Endothelial cell of umbilical vein (primary cell): ENCODE measurements around the gene ZNF48. TPM values are rescaled to one million over a fixed set of nuclear protein-coding genes. Genes with fewer than 3 reads are reported as not detected.

Source experiments
- BruUV-seq: library from RNA; stranded (reverse); fragments of 400-500 nt; replicated peaks from 2 replicates; lab custom pipeline; 2021; lab: Mats Ljungman, UMichigan
- CTCF ChIA-PET: fragments of 300-600, 350-600 bp; sonication (Branson Sonifier 250); formaldehyde crosslinking; loops from one replicate; lab custom pipeline; 2021; ENCODE audit warnings: antibody characterized with exemption, inconsistent platforms; lab: Charles Lee
- POLR2A ChIA-PET: fragments of 300-600, 350-600 bp; sonication (Branson Sonifier 250); formaldehyde crosslinking; loops from one replicate; lab custom pipeline; 2021; ENCODE audit warnings: antibody characterized with exemption, inconsistent platforms; lab: Charles Lee
- DNase-seq: peaks from one replicate; pipeline ENCODE4 v3.0.0-alpha.2; 2011; ENCODE audit warnings: low read depth, low spot score
- FAIRE-seq: peaks from 2 replicates; lab custom pipeline; 2011; peaks lifted over from hg19 to GRCh38; lab: Jason Lieb, UNC
- H2AFZ ChIP-seq: 2 replicates; pipeline ENCODE4 v1.6.0; 2012; ENCODE audit warnings: low read depth, low read length, control low read depth, inconsistent platforms
- H3K27ac ChIP-seq: 2 replicates; pipeline ENCODE4 v1.5.1; 2011; ENCODE audit warnings: low read depth, mild to moderate bottlenecking, control low read depth, low read length, moderate library complexity; ENCODE audit not compliant: insufficient read depth
- H3K27me3 ChIP-seq, 2 experiments: 2 replicates each; pipeline versions ENCODE4 v1.6.0 to v1.6.1; 2011; ENCODE audit warnings: low read length in 2 of 2, mixed read lengths in 1 of 2; ENCODE audit not compliant: control insufficient read depth in 2 of 2, insufficient read depth in 2 of 2
- H3K36me3 ChIP-seq, 2 experiments: 2 replicates in 1 of 2; 3 replicates in 1 of 2; pipeline ENCODE4 v1.5.1; 2011; ENCODE audit warnings: low read length in 2 of 2, mild to moderate bottlenecking in 1 of 2, moderate library complexity in 1 of 2; ENCODE audit not compliant: control insufficient read depth in 2 of 2, insufficient read depth in 2 of 2; ENCODE audit errors: extremely low read depth in 1 of 2
- H3K4me1 ChIP-seq: 3 replicates; pipeline ENCODE4 v1.5.1; 2011; ENCODE audit warnings: mild to moderate bottlenecking, low read length; ENCODE audit not compliant: control insufficient read depth, insufficient read depth; ENCODE audit errors: extremely low read depth
- H3K4me2 ChIP-seq: 2 replicates; pipeline ENCODE4 v1.6.1; 2011; ENCODE audit warnings: low read length, control low read depth, mixed read lengths; ENCODE audit not compliant: insufficient read depth
- H3K4me3 ChIP-seq, 3 experiments: fragments of 200-600 bp in 1 of 3; sonication (generic), shearing (Covaris generic) in 1 of 3; replicated peaks in 1 of 3; 2 replicates each; pipeline ENCODE4 v1.5.1; 2011 to 2016; ENCODE audit warnings: control low read depth in 3 of 3, low read length in 3 of 3, mild to moderate bottlenecking in 2 of 3, inconsistent platforms in 1 of 3, low read depth in 1 of 3, moderate library complexity in 1 of 3; ENCODE audit not compliant: insufficient read depth in 1 of 3
- H3K79me2 ChIP-seq: 2 replicates; pipeline ENCODE4 v1.6.0; 2012; ENCODE audit warnings: low read length, inconsistent platforms; ENCODE audit not compliant: control insufficient read depth, insufficient read depth
- H3K9ac ChIP-seq: replicated peaks from 2 replicates; pipeline ENCODE3; 2011; ENCODE audit warnings: low read length, control low read depth; ENCODE audit not compliant: insufficient read depth; ENCODE audit errors: extremely low read depth
- H3K9me1 ChIP-seq: replicated peaks from 3 replicates; pipeline ENCODE4 v1.6.0; 2011; ENCODE audit warnings: mild to moderate bottlenecking, low read length; ENCODE audit not compliant: control insufficient read depth, insufficient read depth; ENCODE audit errors: extremely low read depth
- H3K9me3 ChIP-seq: replicated peaks from 2 replicates; pipeline ENCODE4 v1.5.1; 2012; ENCODE audit warnings: low read length, inconsistent platforms; ENCODE audit not compliant: control insufficient read depth, insufficient read depth
- H4K20me1 ChIP-seq: replicated peaks from 2 replicates; pipeline ENCODE3; 2011; ENCODE audit warnings: mild to moderate bottlenecking, low read length; ENCODE audit not compliant: control insufficient read depth, insufficient read depth; ENCODE audit errors: extremely low read depth
- EZH2 ChIP-seq: IDR thresholded peaks from 2 replicates; pipeline ENCODE4 v1.6.1; 2012; ENCODE audit warnings: borderline replicate concordance, low read depth, mild to moderate bottlenecking, moderate library complexity, low read length, inconsistent platforms; ENCODE audit not compliant: severe bottlenecking
- FOS ChIP-seq: IDR thresholded peaks from 2 replicates; pipeline ENCODE4 v1.6.1; 2011; ENCODE audit warnings: mild to moderate bottlenecking, low read length, moderate library complexity, borderline replicate concordance; ENCODE audit not compliant: insufficient read depth
- GATA2 ChIP-seq: IDR thresholded peaks from 2 replicates; pipeline ENCODE4 v1.7.0; 2011; ENCODE audit warnings: low read depth, mild to moderate bottlenecking, moderate library complexity, mixed read lengths, low read length; ENCODE audit not compliant: insufficient read length, insufficient read depth
- MAX ChIP-seq: IDR thresholded peaks from 2 replicates; pipeline ENCODE4 v1.6.1; 2011; ENCODE audit not compliant: insufficient read depth, insufficient read length
- POLR2A ChIP-seq: IDR thresholded peaks from 2 replicates; pipeline ENCODE4 v1.6.1; 2012; ENCODE audit warnings: low read depth, mild to moderate bottlenecking, control low read depth, low read length
- POLR2AphosphoS5 ChIP-seq: IDR thresholded peaks from 2 replicates; pipeline ENCODE4 v1.6.1; 2012; ENCODE audit warnings: low read depth, mild to moderate bottlenecking, control low read depth, low read length, moderate library complexity; ENCODE audit not compliant: insufficient read depth
- dilution Hi-C: fragments of 300-500 bp; cut with MboI; formaldehyde crosslinking; loops from one replicate; pipeline ENCODE4 v1.15.0; 2019; ENCODE audit warnings: low sequenced_read_pairs; ENCODE audit not compliant: extremely low pct_ligation_motif_present
- intact Hi-C: fragments of 100-400 bp; cut with micrococcal nuclease; formaldehyde crosslinking; loops from one replicate; pipeline ENCODE4 v1.10.0; 2022
- polyA plus RNA-seq, 4 experiments: library from polyadenylated mRNA; depleted of rRNA in 3 of 4; stranded (reverse) in 3 of 4; unstranded in 1 of 4; fragments of >200 nt; gene quantifications; 2 replicates each; pipeline versions ENCODE4 v1.2.1 to v1.2.3, GENCODE V29; 2011 to 2012; ENCODE audit warnings: missing spikeins in 1 of 4
- total RNA-seq: library from RNA; stranded (reverse); gene quantifications from 2 replicates; pipeline ENCODE4 v1.2.3, GENCODE V29; 2021
- TF ChIP-seq, protein P1 (sequence below), 2 donors: IDR thresholded peaks; 1 replicate in 1 of 2; 2 replicates in 1 of 2; pipeline ENCODE4 v1.5.1; 2011; ENCODE audit warnings: low read length in 2 of 2, mild to moderate bottlenecking in 2 of 2, moderate library complexity in 2 of 2, control low read depth in 1 of 2, inconsistent platforms in 1 of 2, low read depth in 1 of 2; ENCODE audit not compliant: insufficient read depth in 1 of 2; ENCODE audit errors: extremely low read depth in 1 of 2

Gene ZNF48
- total and polyA plus RNA-seq, 2 donors (not counting 3 experiments of a cell fraction or from before 2014, with no cell fraction given), result 15.3 to 16.1 TPM

DNA sequence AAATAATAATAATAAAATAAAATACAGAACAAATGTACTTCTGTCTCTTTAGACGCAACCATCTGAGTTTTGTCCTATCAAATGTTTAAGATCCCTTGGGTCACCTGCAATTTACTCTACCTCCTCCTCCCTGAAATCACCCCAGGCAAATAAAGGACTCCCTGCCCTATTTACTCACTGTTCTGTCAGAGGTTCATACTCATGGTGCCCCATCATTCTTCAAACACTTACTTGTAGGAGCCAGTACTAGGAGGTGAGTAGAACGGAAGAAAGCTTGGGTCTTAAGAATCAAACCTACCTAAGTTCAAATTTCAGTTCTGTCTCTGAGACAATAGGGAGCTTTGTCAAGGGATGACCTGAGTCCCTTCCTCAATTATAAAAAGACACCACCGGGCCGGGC lies 28.7 kb upstream of the ZNF48 start:
- FAIRE-seq (no peak), DNase-seq (no peak)
- H3K27ac ChIP-seq, result no peak overlapping the region
- no TSS peak for BruUV-seq
- no peak overlapping the region for H2AFZ ChIP-seq
- no peak overlapping the region for H3K9ac ChIP-seq
- H4K20me1 ChIP-seq, result no peaks in the 10 kb centered on the region
- H3K36me3 ChIP-seq, result peaks cover 6 to 10% of the 10 kb centered on the region in 2 experiments
- dilution Hi-C loops, result no loop called here
- intact Hi-C loops, result no loop called here
- no peaks in the 10 kb centered on the region for H3K9me3 ChIP-seq
- no peak overlapping the region for H3K4me3 ChIP-seq
- H3K79me2 ChIP-seq, result peaks cover 72% of the 10 kb centered on the region
- no peak overlapping the region for H3K4me2 ChIP-seq
- no peaks in the 10 kb centered on the region for H3K9me1 ChIP-seq
- CTCF ChIA-PET, result no interaction called here
- no peak for TF ChIP-seq POLR2AphosphoS5
- no peak for TF ChIP-seq GATA2
- no peak for TF ChIP-seq EZH2
- no peak for TF ChIP-seq FOS
- TF ChIP-seq, protein P1, sequence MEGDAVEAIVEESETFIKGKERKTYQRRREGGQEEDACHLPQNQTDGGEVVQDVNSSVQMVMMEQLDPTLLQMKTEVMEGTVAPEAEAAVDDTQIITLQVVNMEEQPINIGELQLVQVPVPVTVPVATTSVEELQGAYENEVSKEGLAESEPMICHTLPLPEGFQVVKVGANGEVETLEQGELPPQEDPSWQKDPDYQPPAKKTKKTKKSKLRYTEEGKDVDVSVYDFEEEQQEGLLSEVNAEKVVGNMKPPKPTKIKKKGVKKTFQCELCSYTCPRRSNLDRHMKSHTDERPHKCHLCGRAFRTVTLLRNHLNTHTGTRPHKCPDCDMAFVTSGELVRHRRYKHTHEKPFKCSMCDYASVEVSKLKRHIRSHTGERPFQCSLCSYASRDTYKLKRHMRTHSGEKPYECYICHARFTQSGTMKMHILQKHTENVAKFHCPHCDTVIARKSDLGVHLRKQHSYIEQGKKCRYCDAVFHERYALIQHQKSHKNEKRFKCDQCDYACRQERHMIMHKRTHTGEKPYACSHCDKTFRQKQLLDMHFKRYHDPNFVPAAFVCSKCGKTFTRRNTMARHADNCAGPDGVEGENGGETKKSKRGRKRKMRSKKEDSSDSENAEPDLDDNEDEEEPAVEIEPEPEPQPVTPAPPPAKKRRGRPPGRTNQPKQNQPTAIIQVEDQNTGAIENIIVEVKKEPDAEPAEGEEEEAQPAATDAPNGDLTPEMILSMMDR (IDR thresholded peaks at IDR 0.05; ENCODE audit: extremely low read depth in 1 of 2, insufficient read depth in 1 of 2, low read depth in 1 of 2, low read length in 2 of 2), result no peak
- no peak for TF ChIP-seq POLR2A
- TF ChIP-seq MAX, result no peak
- POLR2A ChIA-PET, result no interaction called here
- peaks cover 24% of the 10 kb centered on the region for H3K4me1 ChIP-seq
- H3K27me3 ChIP-seq, result no peaks in the 10 kb centered on the region
